EL (cell line): Measurements from ENCODE around the gene OR51I1.

ENCODE experiments used
- DNase-seq: peaks from one replicate; pipeline ENCODE4 v3.0.0-alpha.2; 2016

OR51I1 gene, protein sequence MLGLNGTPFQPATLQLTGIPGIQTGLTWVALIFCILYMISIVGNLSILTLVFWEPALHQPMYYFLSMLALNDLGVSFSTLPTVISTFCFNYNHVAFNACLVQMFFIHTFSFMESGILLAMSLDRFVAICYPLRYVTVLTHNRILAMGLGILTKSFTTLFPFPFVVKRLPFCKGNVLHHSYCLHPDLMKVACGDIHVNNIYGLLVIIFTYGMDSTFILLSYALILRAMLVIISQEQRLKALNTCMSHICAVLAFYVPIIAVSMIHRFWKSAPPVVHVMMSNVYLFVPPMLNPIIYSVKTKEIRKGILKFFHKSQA

DNA sequence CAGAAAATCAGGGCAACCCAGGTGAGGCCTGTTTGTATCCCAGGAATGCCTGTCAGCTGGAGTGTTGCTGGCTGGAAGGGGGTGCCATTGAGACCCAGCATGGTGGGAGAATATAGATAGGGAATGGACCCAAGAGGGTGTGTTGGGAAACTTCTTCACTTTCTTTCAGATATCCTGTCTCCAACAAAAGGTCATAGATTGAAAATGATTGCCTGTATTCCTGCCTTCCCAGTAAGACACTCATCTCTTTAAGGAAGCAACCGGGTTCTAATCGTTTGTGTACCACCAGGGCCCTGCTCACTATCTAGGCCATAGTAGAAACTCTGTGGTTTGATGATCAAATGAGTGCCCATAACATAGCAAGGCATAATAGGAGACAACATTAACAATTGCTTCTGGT lies at the start of gene OR51I1:
Gene OR51I1, minus strand, starts transcription at position 101 of the 400 bp plus-strand sequence. Its CDS starts 0 bp downstream, at position 101.
- no peak for DNase-seq

DNA sequence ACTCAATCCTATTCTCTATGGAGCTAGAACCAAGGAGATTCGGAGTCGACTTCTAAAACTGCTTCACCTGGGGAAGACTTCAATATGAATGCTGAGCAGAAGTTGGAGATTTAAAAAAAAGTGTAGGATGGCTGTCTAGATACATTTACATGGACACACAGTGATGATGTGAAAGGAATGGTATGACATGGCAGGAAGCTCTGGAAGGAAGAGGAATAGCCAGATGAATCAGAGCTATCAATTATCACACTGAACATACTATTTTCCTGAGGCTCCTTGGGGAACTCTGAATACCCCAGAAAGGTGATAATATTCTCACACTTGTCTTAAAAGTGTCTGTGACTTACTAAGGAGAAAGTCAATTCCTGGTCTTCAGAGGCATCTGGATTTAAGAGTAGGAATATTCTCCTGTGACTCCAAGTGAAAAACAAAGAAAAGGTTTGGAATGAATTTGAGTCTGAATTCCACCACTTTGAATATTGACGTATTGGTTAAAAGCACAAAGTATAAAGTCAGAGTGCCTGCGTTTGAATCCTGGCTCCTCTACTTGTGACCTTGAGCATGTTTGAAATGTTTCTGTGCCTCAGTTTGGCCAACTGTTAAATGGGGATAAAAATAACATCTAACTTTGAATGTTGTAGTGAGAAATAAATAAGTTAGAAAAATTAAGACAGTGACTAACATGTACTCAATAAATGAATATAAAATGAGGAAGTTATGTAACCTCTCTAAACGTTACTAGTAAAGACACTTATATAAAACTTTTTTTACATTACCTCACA lies 48.5 kb upstream of the OR51I1 start:
- no peak for DNase-seq

DNA sequence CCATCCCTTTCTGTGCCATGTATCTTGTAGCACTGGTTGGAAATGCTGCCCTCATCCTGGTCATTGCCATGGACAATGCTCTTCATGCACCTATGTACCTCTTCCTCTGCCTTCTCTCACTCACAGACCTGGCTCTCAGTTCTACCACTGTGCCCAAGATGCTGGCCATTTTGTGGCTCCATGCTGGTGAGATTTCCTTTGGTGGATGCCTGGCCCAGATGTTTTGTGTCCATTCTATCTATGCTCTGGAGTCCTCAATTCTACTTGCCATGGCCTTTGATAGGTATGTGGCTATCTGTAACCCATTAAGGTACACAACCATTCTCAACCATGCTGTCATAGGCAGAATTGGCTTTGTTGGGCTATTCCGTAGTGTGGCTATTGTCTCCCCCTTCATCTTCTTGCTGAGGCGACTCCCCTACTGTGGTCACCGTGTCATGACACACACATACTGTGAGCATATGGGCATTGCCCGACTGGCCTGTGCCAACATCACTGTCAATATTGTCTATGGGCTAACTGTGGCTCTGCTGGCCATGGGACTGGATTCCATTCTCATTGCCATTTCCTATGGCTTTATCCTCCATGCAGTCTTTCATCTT lies 47.6 kb upstream of the OR51I1 start:
- DNase-seq, result no peak

DNA sequence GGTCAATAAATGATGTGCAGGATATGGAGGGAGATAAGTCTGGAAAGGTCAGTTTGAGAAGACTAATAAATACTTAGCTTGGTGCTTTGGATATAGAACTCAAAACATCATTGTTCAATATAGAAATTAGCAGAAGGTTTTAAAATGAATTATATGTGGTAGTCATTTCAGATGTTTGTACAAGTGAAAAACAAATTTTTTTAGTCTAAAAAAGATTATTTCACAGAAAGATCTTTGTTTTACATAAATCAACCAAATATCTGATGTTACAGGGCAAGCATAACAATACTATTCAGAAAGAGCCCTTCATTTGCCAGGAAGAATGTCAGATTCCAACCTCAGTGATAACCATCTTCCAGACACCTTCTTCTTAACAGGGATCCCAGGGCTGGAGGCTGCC lies 47.1 kb upstream of the OR51I1 start, which contains the start of gene OR52D1:
Gene OR52D1, plus strand, starts transcription at position 301 of the 400 bp plus-strand sequence. Its CDS starts 22 bp downstream, at position 323.
- no peak for DNase-seq

DNA sequence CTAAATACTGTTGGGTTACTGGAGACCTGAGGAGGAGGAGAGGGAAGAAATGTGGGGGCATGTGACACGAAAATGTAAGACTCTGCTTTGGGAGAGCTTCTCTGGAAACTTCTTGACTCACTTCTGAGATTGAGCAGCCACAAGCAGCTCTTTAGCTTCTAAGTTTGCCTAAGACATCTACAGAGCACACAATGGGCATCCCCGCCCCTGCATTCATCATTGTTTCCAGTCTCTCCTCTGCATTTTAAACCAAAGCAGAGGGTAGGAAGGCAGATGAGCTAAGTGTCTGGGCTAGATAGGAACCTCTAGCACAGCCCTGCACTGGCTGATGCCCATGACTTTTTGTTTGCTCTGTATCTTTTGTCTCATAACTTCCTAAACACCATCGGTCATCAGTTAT lies 45.1 kb upstream of the OR51I1 start:
- no peak for DNase-seq

DNA sequence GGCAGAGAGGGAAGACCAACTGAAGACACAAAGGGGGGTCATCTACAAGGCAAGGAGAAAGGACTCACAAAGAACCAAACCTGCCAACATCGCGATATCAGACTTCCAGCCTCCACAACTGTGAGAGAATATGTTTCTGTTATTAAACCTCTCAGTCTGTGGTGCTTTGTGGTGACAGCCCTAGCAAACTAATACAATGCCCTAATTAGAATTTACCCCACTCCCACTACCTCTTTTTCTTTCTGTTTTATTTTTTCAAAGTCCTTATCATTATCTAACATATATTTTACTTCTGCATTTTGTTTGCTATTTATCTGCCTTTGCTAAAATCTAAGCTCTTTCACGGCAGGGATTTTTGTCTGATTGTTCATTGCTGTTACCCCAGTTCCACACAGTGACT lies 44.7 kb upstream of the OR51I1 start:
- no peak for DNase-seq

DNA sequence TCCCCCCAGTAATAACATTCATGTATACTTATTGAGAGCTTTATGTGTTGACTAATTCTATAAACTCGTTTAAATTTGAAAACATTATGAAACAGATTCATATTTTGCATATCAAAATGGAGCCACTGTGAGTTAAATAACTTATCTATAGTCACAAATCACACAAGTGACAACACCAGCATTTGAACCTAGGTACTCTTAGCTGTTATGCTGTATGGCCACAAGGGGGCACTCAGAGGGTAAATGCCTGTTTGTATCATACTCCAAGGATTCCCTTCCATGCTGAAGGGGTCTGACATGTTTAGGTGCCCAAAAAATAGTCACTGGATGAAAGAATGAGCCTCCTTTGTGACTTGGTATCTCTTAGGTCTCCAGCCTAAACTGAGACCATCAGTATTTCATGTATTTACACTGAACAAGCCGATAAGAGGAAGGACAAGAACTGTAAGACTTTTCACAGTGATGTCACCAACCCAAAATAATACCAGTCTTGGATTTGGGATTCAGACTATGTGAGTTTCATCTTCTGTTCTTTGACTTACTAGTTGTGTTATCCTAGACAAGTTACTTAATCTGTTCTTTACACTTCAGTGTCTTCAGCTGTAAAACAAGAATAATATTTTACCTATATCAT lies 35.0 kb upstream of the OR51I1 start:
- DNase-seq, result peak; percentile 49

DNA sequence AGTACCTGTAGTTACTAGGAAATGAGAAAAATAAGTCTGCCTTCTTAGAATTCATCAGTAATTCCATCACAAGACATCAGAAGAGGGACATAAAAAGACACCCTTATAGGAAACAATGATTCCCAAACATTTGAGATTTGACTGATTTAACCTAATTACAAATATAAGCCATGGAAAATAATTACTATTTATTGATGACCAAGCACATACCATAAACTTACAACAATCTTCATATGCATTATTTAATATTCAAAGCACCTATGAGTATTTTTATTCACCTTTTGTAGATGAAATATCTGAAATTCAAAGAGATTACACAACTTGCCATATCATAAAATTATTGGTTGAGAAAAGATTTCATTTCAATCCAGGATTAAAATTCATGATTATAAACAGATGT lies 32.6 kb upstream of the OR51I1 start:
- DNase-seq, result no peak

DNA sequence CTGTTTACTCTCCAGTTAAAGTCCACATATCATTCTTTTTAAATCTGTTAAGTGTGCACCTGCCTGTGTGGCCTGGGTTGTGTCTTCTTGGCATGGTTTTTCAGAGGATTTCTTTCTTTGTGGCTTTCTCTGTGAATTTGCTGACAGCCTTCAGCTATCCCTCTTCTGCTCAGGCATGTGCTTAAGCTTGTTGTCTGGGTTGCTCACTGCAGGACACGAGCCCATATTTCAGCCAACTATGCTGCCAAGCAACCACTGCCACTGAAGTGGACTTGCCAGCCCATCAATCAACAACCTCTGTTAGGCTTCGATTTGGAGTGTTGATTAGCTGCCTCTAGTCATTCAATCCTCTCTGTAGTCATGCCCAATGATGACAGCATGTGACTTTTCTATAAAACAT lies 26.2 kb upstream of the OR51I1 start:
- DNase-seq, result no peak

DNA sequence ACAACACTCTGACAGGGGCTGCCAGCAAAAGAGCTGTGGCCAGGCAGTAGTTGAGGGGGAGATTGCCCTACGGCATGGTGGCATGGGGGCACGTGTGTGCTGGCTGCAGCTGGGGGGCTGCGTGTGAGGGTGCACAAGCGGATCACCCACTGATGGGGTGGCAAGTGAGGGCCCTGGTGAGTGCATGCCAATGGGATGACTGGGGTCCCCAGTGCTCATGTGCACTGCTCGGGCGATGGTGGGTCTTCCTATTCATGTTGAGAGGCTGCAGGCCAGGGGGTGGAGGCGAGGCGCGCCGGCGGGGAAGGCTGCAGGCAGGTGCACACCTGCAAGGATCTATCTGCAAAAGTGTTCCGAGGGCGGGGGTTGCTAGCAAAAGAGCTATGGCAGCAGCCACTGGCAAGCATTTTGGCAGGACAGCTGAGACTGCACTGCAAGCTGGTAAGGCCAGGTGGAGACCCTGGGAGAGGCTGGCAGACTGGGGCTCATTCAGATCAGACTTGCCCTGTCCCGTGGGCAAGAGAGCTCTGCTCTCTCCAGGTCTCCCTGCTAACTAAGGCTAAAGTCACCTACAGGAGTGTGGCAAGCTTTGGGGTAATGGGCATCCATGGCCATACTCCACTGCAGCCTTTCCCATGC lies 19.8 kb upstream of the OR51I1 start:
- DNase-seq, result no peak

DNA sequence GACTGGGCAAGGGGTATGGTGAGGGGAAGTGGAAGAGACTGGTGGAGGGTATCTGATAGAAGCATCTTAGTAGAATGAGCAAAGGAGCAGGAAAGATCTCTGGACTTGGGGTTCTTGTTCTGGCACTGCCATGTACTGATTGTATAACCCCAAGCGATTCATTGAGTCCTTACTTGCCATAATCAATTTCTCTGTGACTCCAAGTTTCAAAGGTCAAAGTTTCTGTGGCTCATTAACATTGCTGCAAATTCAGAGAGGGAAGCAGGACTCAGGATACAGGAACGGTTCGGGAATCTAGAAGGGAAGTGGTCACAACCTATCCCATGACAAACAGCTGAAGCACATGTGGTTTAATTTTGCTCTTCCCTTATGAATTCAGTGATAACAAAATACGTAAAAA lies 8.1 kb upstream of the OR51I1 start:
- DNase-seq, result no peak

DNA sequence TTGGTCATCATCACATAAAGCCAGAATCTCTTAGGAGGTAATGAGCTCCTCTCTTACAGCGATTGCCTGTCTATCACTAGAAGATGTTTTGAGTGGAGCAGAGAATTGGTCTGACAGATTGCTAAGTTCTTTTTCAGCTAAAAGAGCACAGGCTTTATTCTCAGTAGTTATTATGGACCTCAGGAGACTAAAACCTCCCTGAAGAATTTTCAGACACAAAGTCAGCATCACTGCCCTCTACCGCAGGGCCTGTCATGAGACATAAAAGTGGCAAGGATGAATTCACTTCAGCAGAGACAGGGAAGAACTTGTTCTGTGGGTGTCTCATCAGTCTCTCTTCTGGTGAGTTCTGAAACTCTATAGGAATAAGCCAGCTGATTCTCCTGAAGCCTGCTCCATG lies 7.7 kb upstream of the OR51I1 start, which contains the start of gene OR51I2:
Gene OR51I2, plus strand, starts transcription at position 301 of the 400 bp plus-strand sequence. CDS start 4,166 bp downstream, outside the sequence.
- DNase-seq, result no peak

DNA sequence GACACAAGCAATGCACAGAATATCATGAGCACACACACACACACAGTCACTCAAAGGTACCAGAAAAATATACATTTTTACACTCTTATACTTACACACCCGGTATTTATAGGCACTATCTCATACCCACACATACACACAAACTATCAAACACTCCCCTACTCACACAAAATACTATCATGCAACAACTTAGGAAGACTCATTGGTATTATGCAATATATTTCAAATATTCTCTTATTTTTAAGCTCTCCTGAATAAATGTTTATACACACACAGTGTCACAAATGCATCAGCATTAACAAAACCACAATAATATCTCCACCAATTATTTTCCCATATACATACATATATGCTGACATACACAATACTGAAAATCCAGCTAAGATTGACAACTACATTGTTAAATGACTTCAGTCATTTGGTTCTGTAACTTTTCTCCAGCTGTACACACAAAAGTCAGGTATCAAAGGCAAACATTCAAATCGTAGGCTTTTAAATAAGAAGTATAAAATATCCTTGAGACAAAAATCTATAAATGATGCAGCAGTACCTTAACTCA lies 2.6 kb upstream of the OR51I1 start:
- no peak for DNase-seq

DNA sequence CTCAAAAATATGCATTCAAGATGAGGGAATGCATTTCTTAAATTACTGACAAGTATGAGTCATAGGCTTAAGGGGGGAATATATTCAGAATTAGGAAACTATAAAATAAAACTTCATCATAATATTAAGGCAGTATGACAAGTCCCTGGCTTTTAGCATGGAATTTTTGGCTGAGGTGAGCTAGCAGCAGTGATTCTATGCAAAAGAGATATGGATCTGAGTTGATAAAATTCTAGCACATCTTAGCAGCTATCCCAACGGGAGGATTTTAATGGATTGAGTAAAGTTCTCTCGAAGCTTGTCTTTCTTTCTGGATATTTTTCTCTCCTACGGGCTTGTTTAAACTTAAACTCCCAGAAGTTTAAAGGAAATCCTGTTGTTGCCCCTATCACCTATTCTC lies 18.2 kb downstream of the OR51I1 start:
- DNase-seq, result no peak

DNA sequence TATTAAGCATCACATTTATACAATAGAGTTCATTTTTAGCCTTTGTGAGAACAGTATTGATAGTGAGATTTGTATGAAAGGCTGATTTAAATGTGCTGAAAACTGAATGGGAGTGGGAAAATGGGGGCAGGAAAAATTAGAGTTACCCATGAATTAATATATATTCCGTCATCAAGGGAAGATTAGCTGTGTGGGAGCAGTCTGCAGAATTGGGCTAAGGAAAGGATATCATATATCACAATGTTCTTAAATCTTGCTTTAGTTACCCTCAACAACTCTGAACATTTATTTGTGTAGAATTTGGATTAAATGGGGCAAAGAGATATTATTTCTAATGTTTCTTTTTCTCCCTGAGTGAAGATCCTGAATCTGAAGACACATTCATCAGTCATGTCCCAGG lies 19.5 kb downstream of the OR51I1 start, which contains the start of gene OR51Q1:
Gene OR51Q1, plus strand, starts transcription at position 301 of the 400 bp plus-strand sequence. Its CDS starts 90 bp downstream, at position 391.
- no peak for DNase-seq

DNA sequence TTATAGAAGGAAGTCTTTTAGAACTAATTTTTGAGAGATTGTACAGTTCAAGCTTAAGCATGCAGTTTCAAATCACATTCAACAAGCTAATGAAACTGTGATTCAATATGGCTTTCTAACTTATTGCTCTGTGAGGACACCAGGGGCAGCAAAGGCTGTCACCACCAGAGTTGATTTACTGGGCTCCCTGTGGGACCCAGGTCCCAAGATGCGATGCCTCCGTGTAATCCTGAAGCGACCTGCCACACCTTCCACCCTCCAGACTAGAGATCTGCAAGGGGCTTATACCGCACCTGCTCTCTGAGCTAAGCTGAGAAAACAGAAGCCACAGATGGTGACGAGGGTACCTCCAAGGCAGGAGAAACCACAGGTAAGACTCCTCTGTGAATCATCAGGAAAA lies 20.3 kb downstream of the OR51I1 start:
- no peak for DNase-seq

DNA sequence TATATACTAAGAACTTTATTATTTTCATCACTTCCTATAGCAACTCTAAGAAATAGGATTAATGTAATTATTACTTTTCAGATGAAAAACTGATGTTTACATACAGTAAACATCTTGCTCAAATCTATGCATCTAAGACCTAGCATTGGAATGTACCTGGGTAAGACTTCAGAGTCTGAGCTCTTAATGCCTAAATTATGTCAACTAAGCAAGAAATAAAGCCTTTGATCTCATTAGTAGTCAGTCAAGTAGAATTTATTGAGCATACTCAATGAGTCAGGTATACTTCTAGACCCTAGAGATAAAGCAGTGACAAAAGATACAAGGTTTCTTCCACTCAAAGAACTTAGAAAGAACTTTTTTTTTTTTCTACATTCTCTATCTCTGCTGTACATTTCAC lies 36.1 kb downstream of the OR51I1 start:
- no peak for DNase-seq

DNA sequence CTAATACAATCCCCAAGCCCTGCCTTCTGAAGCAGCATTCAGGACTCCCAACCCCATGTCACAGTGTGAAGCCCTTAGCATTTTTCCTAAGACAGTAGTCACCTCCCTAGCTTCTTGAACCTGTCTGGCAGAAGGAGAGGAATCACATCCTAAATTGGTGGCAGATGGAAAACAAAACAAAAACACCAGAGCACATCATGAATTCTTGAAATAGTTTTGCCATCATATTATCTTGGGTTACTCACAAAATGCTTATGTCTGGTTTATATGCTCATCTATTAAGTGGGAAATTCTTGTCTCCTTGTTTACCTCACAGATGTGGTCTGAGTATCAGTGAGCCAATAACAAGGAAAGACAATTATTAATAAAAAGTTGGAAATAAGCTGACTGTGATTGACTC lies 42.4 kb downstream of the OR51I1 start:
- no peak for DNase-seq

DNA sequence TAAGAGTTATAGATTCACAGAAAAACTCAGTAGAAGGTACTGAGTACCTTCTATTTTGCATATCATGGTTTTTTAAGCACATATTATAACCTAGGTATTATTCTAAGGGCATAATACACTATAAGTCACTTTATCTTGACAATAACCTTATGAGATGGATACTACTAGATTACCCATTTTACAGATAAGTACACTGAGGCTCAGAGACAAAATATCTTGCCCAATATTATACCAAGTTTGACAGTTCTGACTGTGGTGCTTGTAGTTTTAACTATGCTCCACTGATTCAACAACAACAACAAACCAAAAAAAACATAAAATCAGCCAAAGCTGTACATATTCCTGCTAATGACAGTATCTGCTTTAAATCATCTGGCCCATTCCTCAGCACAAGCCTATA lies 47.2 kb downstream of the OR51I1 start:
- no peak for DNase-seq
